ENCODE results near the gene CIAO2B. TPM values are rescaled to one million over a fixed set of nuclear protein-coding genes. Genes with fewer than 3 reads are reported as not detected.

CIAO2B gene
- total RNA-seq, 1 experiment from 2014 or later, result 59.7 TPM

- H3K4me1 Mint-ChIP-seq, result no peaks in the 10 kb centered on the region
- no peaks in the 10 kb centered on the region for H3K36me3 Mint-ChIP-seq
- TF ChIP-seq FOXK1 (CRISPR knock-in tag; IDR thresholded peaks at IDR 0.05) (no peak), PRDM15 (CRISPR knock-in tag; IDR thresholded peaks at IDR 0.05) (no peak), ZNF532 (CRISPR knock-in tag; IDR thresholded peaks at IDR 0.05; ENCODE audit: borderline replicate concordance) (no peak), NFYB (CRISPR knock-in tag; conservative IDR thresholded peaks at IDR 0.05; ENCODE audit: low read depth) (no peak), CBFB (CRISPR knock-in tag; IDR thresholded peaks at IDR 0.05; ENCODE audit: low read depth) (no peak), SMAD3 (CRISPR knock-in tag; IDR thresholded peaks at IDR 0.05; ENCODE audit: borderline replicate concordance) (no peak), CREM (CRISPR knock-in tag; IDR thresholded peaks at IDR 0.05) (no peak), ZBTB43 (CRISPR knock-in tag; IDR thresholded peaks at IDR 0.05) (no peak), EMX1 (CRISPR knock-in tag; IDR thresholded peaks at IDR 0.05) (no peak), MAX (CRISPR knock-in tag; IDR thresholded peaks at IDR 0.05) (no peak), ZNF263 (CRISPR knock-in tag; IDR thresholded peaks at IDR 0.05; ENCODE audit: low read depth) (no peak), TEAD4 (CRISPR knock-in tag; IDR thresholded peaks at IDR 0.05) (no peak), USF2 (CRISPR knock-in tag; IDR thresholded peaks at IDR 0.05) (no peak), USF1 (CRISPR knock-in tag; IDR thresholded peaks at IDR 0.05) (no peak), ZNF232 (CRISPR knock-in tag; IDR thresholded peaks at IDR 0.05) (no peak), HMGA2 (CRISPR knock-in tag; IDR thresholded peaks at IDR 0.05) (no peak), AR (CRISPR knock-in tag; IDR thresholded peaks at IDR 0.05) (no peak), SP1 (CRISPR knock-in tag; conservative IDR thresholded peaks at IDR 0.05) (no peak)
- ATAC-seq (no peak), DNase-seq (ENCODE audit: low spot score) (no peak)
- no peak overlapping the region for H3K27ac Mint-ChIP-seq
- CTCF ChIA-PET, result interaction anchor here (1.5 to 6.0 kb wide), 3 partner anchors 11 to 22 kb away, joined by 3 to 31 read pairs (median 13); no protein-coding TSS in a partner anchor
- no peaks in the 10 kb centered on the region for H3K9me3 Mint-ChIP-seq
- H3K27me3 Mint-ChIP-seq (ENCODE audit: low read depth), result peaks cover 6% of the 10 kb centered on the region
- POLR2A ChIA-PET, result no interaction called here
- no peak overlapping the region for H3K4me3 Mint-ChIP-seq
Observed at GRCh38 chr16:66917741-66918140, 16.5 kb downstream of the CIAO2B start.
